PC-9 (cell line): ENCODE results near the gene NUDT16L1.

Experiments used
- CTCF ChIP-seq: fragments of 200-600 bp; sonication (generic); conservative IDR thresholded peaks from 2 replicates; pipeline ENCODE4 v1.6.1; 2017; ENCODE audit warnings: mixed run types, antibody characterized with exemption, mild to moderate bottlenecking, moderate library complexity
- EZH2 ChIP-seq: fragments of 200-600 bp; sonication (generic); IDR thresholded peaks from 2 replicates; pipeline ENCODE4 v1.8.0; 2017; ENCODE audit warnings: antibody characterized with exemption, low read depth

GRCh38 chr16:4661661-4662060, 31.7 kb upstream of the NUDT16L1 start:
- no peak for TF ChIP-seq CTCF
- TF ChIP-seq EZH2 = no peak
